SK-N-SH (cell line): ENCODE results near the gene UTP14C. TPM values are rescaled to one million over a fixed set of nuclear protein-coding genes. Genes with fewer than 3 reads are reported as not detected.

Experiments
- CTCF ChIA-PET: fragments of 300-600, 350-600 bp; formaldehyde crosslinking; extraction: SDS; loops from one replicate; lab custom pipeline; 2021; lab: Yijun Ruan, JAX
- POLR2A ChIA-PET: fragments of 350-600 bp; sonication (Branson Sonifier 250); formaldehyde crosslinking; extraction: SDS; loops from one replicate; lab custom pipeline; 2020; ENCODE audit warnings: antibody characterized with exemption, inconsistent platforms; lab: Yijun Ruan, JAX
- DNase-seq: peaks from one replicate; pipeline ENCODE4 v3.0.0; 2012
- H2AFZ ChIP-seq: fragments of 200-600 bp; sonication (generic); 2 replicates; pipeline ENCODE4 v1.8.1; 2016; ENCODE audit warnings: antibody characterized with exemption, mild to moderate bottlenecking, low read depth
- H3F3A ChIP-seq: fragments of 200-600 bp; sonication (generic); replicated peaks from 2 replicates; pipeline ENCODE3; 2016; ENCODE audit warnings: antibody characterized with exemption, mild to moderate bottlenecking; ENCODE audit not compliant: insufficient read depth
- H3K27ac ChIP-seq, 2 experiments: fragments of 200-500 bp in 1 of 2; fragments of 200-600 bp in 1 of 2; sonication (Bioruptor generic) in 1 of 2; sonication (generic), shearing (Covaris generic) in 1 of 2; 2 replicates each; pipeline versions ENCODE4 v1.5.1 to v1.6.1; 2014 to 2016; ENCODE audit warnings: low read depth in 2 of 2, inconsistent platforms in 1 of 2, low read length in 1 of 2, mild to moderate bottlenecking in 1 of 2, mixed read lengths in 1 of 2
- H3K27me3 ChIP-seq: fragments of 200-600 bp; sonication (generic), shearing (Covaris generic); 2 replicates; pipeline ENCODE4 v1.6.1; 2016; ENCODE audit warnings: mixed run types; ENCODE audit not compliant: insufficient read depth
- H3K36me3 ChIP-seq, 2 experiments: fragments of 200-500 bp in 1 of 2; fragments of 200-600 bp in 1 of 2; sonication (Bioruptor generic) in 1 of 2; sonication (generic) in 1 of 2; replicated peaks in 1 of 2; 2 replicates each; pipeline versions ENCODE3 to v1.5.1; 2014 to 2016; ENCODE audit warnings: low read length in 1 of 2, mild to moderate bottlenecking in 1 of 2; ENCODE audit not compliant: insufficient read depth in 2 of 2, control insufficient read depth in 1 of 2
- H3K4me1 ChIP-seq, 2 experiments: fragments of 200-500 bp in 1 of 2; fragments of 200-600 bp in 1 of 2; sonication (Bioruptor generic) in 1 of 2; sonication (generic), shearing (Covaris generic) in 1 of 2; 2 replicates each; pipeline versions ENCODE4 v1.5.1 to v1.6.1; 2014 to 2016; ENCODE audit warnings: low read depth in 1 of 2, low read length in 1 of 2, mixed run types in 1 of 2; ENCODE audit not compliant: insufficient read depth in 2 of 2, control insufficient read depth in 1 of 2
- H3K4me2 ChIP-seq: fragments of 200-600 bp; sonication (generic), shearing (Covaris generic); 2 replicates; pipeline ENCODE4 v1.6.1; 2017; ENCODE audit warnings: mixed run types
- H3K4me3 ChIP-seq, 2 experiments: fragments of 200-500 bp in 1 of 2; fragments of 200-600 bp in 1 of 2; sonication (Bioruptor generic) in 1 of 2; sonication (generic), shearing (Covaris generic) in 1 of 2; 2 replicates each; pipeline versions ENCODE4 v1.5.1 to v1.8.1; 2014 to 2016; ENCODE audit warnings: low read depth in 2 of 2, inconsistent platforms in 1 of 2, low read length in 1 of 2, mild to moderate bottlenecking in 1 of 2, mixed read lengths in 1 of 2, moderate library complexity in 1 of 2
- H3K79me2 ChIP-seq: fragments of 200-600 bp; sonication (generic); 2 replicates; pipeline ENCODE4 v1.8.1; 2017; ENCODE audit warnings: mild to moderate bottlenecking; ENCODE audit not compliant: insufficient read depth
- H3K9ac ChIP-seq: fragments of 200-600 bp; sonication (generic); 2 replicates; pipeline ENCODE4 v1.6.1; 2017; ENCODE audit warnings: mixed run types
- H3K9me2 ChIP-seq: fragments of 200-600 bp; sonication (generic); 2 replicates; pipeline ENCODE4 v1.6.1; 2017; ENCODE audit warnings: mixed run types
- H3K9me3 ChIP-seq: fragments of 200-600 bp; sonication (generic); 2 replicates; pipeline ENCODE4 v1.6.1; 2017; ENCODE audit warnings: mixed run types, mild to moderate bottlenecking, moderate library complexity
- H4K20me1 ChIP-seq: fragments of 200-600 bp; sonication (generic); 2 replicates; pipeline ENCODE4 v1.6.1; 2017; ENCODE audit warnings: mild to moderate bottlenecking, mixed run types; ENCODE audit not compliant: insufficient read depth
- ELF1 ChIP-seq: IDR thresholded peaks from 2 replicates; pipeline ENCODE4 v1.4.0; 2012
- EZH2phosphoT487 ChIP-seq: fragments of 200-600 bp; sonication (generic); IDR thresholded peaks from 2 replicates; pipeline ENCODE4 v1.6.1; 2017; ENCODE audit warnings: low read depth, mixed run types, mild to moderate bottlenecking, antibody characterized with exemption, moderate library complexity, borderline replicate concordance
- FOSL2 ChIP-seq: IDR thresholded peaks from 2 replicates; pipeline ENCODE4 v1.4.0; 2012; ENCODE audit warnings: low read depth, mild to moderate bottlenecking, moderate library complexity, borderline replicate concordance
- FOXJ3 ChIP-seq: sonication (generic); formaldehyde crosslinking; IDR thresholded peaks from 2 replicates; pipeline ENCODE4 v1.5.1; 2020; ENCODE audit warnings: mild to moderate bottlenecking, missing genetic modification reagents
- FOXM1 ChIP-seq: IDR thresholded peaks from 2 replicates; pipeline ENCODE4 v1.4.0; 2012; ENCODE audit warnings: low read depth, mild to moderate bottlenecking
- GABPA ChIP-seq: IDR thresholded peaks from 2 replicates; pipeline ENCODE4 v1.4.0; 2012; ENCODE audit warnings: low read depth, mild to moderate bottlenecking
- GATA2 ChIP-seq: sonication (generic); formaldehyde crosslinking; IDR thresholded peaks from 2 replicates; pipeline ENCODE4 v1.5.0; 2020; ENCODE audit warnings: mild to moderate bottlenecking, missing genetic modification reagents
- IRF3 ChIP-seq: fragments of 150-350 bp; IDR thresholded peaks from 2 replicates; pipeline ENCODE4 v1.6.1; 2016; ENCODE audit warnings: mild to moderate bottlenecking, low read depth, low read length
- MEF2A ChIP-seq: IDR thresholded peaks from 2 replicates; pipeline ENCODE4 v1.4.0; 2012; ENCODE audit warnings: low read depth, borderline replicate concordance
- MXI1 ChIP-seq: IDR thresholded peaks from 2 replicates; pipeline ENCODE4 v1.6.1; 2012; ENCODE audit warnings: mild to moderate bottlenecking, low read depth, low read length, improper control_type of control experiment
- NRF1 ChIP-seq: IDR thresholded peaks from 2 replicates; pipeline ENCODE4 v1.6.1; 2012; ENCODE audit warnings: low read depth, mild to moderate bottlenecking, low read length
- POLR2AphosphoS5 ChIP-seq: IDR thresholded peaks from 2 replicates; pipeline ENCODE4 v1.6.1; 2012; ENCODE audit warnings: low read depth, low read length
- RFX5 ChIP-seq: IDR thresholded peaks from 2 replicates; pipeline ENCODE4 v1.6.1; 2012; ENCODE audit warnings: mild to moderate bottlenecking, improper control_type of control experiment, low read length
- SMC3 ChIP-seq: IDR thresholded peaks from 2 replicates; pipeline ENCODE4 v1.6.1; 2012; ENCODE audit warnings: low read depth, low read length, improper control_type of control experiment
- TAF1 ChIP-seq: IDR thresholded peaks from 2 replicates; pipeline ENCODE4 v1.6.1; 2012; ENCODE audit warnings: low read depth, mild to moderate bottlenecking, low read length, moderate library complexity, borderline replicate concordance
- USF1 ChIP-seq: IDR thresholded peaks from 2 replicates; pipeline ENCODE4 v1.4.0; 2012; ENCODE audit warnings: low read depth, borderline replicate concordance
- YY1 ChIP-seq: IDR thresholded peaks from 2 replicates; pipeline ENCODE4 v1.4.0; 2012; ENCODE audit warnings: low read depth, mild to moderate bottlenecking
- ZBTB33 ChIP-seq: IDR thresholded peaks from 2 replicates; pipeline ENCODE4 v1.4.0; 2012; ENCODE audit warnings: low read depth, borderline replicate concordance
- WGBS: methylation state at CpG from one replicate; pipeline ENCODE4 v1.1.6; 2017; ENCODE audit warnings: low lambda C conversion rate; 5-methylcytosine and 5-hydroxymethylcytosine counted together
- polyA plus RNA-seq, 3 experiments: library from polyadenylated mRNA; depleted of rRNA; stranded (reverse); fragments of >200 nt; gene quantifications; 2 replicates each; pipeline ENCODE4 v1.2.3, GENCODE V29; 2012
- TF ChIP-seq, protein P1 (sequence below): fragments of 200-600 bp; sonication (generic); IDR thresholded peaks from 2 replicates; pipeline ENCODE4 v1.6.1; 2017; ENCODE audit warnings: antibody characterized with exemption, mild to moderate bottlenecking, moderate library complexity
- TF ChIP-seq, protein P2 (sequence below): IDR thresholded peaks from 2 replicates; pipeline ENCODE4 v1.4.0; 2012; ENCODE audit warnings: low read depth

UTP14C gene
- polyA plus RNA-seq, 1 of the 3 experiments (the other 2 are of a cell fraction) = 5.1 TPM

DNA sequence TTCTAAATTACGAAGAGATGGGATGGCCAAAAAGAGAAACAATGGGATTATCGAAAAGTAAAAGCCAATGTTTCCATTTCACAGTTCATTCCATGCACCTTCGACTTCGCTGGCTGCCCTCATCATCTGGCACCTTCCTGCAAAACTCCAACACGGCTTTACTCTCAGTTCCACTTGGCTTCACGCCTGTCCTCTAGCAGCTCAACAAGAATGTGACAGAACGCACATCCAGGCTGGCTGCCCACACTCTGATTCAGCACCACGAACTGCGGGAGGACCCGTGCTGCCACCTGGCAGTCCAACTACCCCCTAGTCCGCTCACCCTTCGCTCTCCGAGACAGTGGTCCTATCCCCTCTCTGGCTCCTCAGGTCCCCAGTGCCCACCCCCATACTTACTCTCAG is 25.0 kb upstream of the UTP14C start:
- Histone ChIP-seq H3K27ac (no peak overlapping the region), H3K36me3 (no peaks in the 10 kb centered on the region), H3K9ac (no peak overlapping the region), H4K20me1 (no peaks in the 10 kb centered on the region)
- TF ChIP-seq FOSL2 = no peak
- TF ChIP-seq SMC3 = no peak
- no peak for TF ChIP-seq ZBTB33
- no peak for TF ChIP-seq FOXJ3 (CRISPR knock-in tag)
- no peak for TF ChIP-seq POLR2AphosphoS5
- TF ChIP-seq USF1 = no peak
- no peak for TF ChIP-seq NRF1
- TF ChIP-seq, protein P1, sequence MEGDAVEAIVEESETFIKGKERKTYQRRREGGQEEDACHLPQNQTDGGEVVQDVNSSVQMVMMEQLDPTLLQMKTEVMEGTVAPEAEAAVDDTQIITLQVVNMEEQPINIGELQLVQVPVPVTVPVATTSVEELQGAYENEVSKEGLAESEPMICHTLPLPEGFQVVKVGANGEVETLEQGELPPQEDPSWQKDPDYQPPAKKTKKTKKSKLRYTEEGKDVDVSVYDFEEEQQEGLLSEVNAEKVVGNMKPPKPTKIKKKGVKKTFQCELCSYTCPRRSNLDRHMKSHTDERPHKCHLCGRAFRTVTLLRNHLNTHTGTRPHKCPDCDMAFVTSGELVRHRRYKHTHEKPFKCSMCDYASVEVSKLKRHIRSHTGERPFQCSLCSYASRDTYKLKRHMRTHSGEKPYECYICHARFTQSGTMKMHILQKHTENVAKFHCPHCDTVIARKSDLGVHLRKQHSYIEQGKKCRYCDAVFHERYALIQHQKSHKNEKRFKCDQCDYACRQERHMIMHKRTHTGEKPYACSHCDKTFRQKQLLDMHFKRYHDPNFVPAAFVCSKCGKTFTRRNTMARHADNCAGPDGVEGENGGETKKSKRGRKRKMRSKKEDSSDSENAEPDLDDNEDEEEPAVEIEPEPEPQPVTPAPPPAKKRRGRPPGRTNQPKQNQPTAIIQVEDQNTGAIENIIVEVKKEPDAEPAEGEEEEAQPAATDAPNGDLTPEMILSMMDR = no peak
- no peak for TF ChIP-seq GABPA
- TF ChIP-seq YY1 = no peak
- no peak for TF ChIP-seq GATA2
- TF ChIP-seq TAF1 = no peak
- TF ChIP-seq ELF1 = no peak
- no peak for TF ChIP-seq RFX5
- TF ChIP-seq, all 33 proteins: peak for 0
- H2AFZ ChIP-seq = no peak overlapping the region
- no peaks in the 10 kb centered on the region for H3K9me2 ChIP-seq
- WGBS = 78% methylated on average over 13 of the region's 13 CpGs
- no peaks in the 10 kb centered on the region for H3K9me3 ChIP-seq
- no peaks in the 10 kb centered on the region for H3K79me2 ChIP-seq
- H3K4me2 ChIP-seq = no peak overlapping the region
- H3F3A ChIP-seq = no peaks in the 10 kb centered on the region
- H3K27me3 ChIP-seq = no peaks in the 10 kb centered on the region
- CTCF ChIA-PET = interaction anchor here (1.2 to 3.8 kb wide), 4 partner anchors 17 to 155 kb away, joined by 3 to 35 read pairs (median 4); partner anchors contain the start of gene NEK5
- no peak overlapping the region for H3K4me3 ChIP-seq
- no peak for DNase-seq
- POLR2A ChIA-PET = no interaction called here
- H3K4me1 ChIP-seq = no peaks in the 10 kb centered on the region; a peak in 1 of 4 replicates

DNA sequence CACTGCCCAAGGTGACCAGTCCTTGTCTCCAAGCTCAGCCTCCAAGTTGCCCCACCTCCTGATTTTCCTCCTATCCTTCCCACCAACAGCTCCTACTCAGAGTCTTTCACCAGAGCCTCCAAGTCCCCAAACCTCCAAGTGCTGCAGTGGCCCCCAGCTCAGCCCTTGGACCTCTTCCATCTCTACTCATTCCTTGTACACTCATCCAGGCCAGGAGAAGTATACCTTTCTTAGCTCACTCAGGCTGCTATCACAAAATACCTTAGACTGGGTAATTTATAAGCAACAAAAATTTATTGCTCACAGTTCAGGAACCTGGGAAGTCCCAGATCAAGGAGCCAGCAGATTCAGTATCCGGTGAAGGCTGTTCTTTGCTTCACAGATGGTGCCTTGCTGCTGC is 24.6 kb upstream of the UTP14C start:
- H4K20me1 ChIP-seq = no peaks in the 10 kb centered on the region
- 33% methylated on average over 1 of the region's 1 CpG for WGBS
- H3F3A ChIP-seq = no peaks in the 10 kb centered on the region
- POLR2A ChIA-PET = no interaction called here
- no peaks in the 10 kb centered on the region; a peak in 1 of 4 replicates for H3K4me1 ChIP-seq
- no peak for DNase-seq
- H3K79me2 ChIP-seq = no peaks in the 10 kb centered on the region
- H3K4me2 ChIP-seq = no peak overlapping the region
- no peak overlapping the region for H3K9ac ChIP-seq
- no peaks in the 10 kb centered on the region for H3K27me3 ChIP-seq
- H3K9me3 ChIP-seq = no peaks in the 10 kb centered on the region
- H2AFZ ChIP-seq = no peak overlapping the region
- no peaks in the 10 kb centered on the region for H3K9me2 ChIP-seq
- H3K27ac ChIP-seq = no peak overlapping the region
- CTCF ChIA-PET = interaction anchor here (1.2 to 3.8 kb wide), 3 partner anchors 17 to 128 kb away, joined by 3 to 35 read pairs (median 4); partner anchors contain the start of gene NEK5
- no peaks in the 10 kb centered on the region for H3K36me3 ChIP-seq
- H3K4me3 ChIP-seq = no peak overlapping the region
- TF ChIP-seq NRF1 = no peak
- TF ChIP-seq MEF2A = no peak
- TF ChIP-seq MXI1 = no peak
- TF ChIP-seq YY1 = no peak
- TF ChIP-seq, protein P2, sequence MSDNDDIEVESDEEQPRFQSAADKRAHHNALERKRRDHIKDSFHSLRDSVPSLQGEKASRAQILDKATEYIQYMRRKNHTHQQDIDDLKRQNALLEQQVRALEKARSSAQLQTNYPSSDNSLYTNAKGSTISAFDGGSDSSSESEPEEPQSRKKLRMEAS = no peak
- TF ChIP-seq RFX5 = no peak
- TF ChIP-seq SMC3 = no peak
- TF ChIP-seq IRF3 = no peak
- TF ChIP-seq, protein P1 = no peak
- no peak for TF ChIP-seq ELF1
- no peak for TF ChIP-seq EZH2phosphoT487
- TF ChIP-seq FOXM1 = no peak
